Astrocyte (in vitro differentiated cells and primary cell): ENCODE measurements around the gene ABCA7. TPM values are rescaled to one million over a fixed set of nuclear protein-coding genes. Genes with fewer than 3 reads are reported as not detected.

Experiments
- DNase-seq: peaks from one replicate; pipeline ENCODE4 v3.0.0-alpha.2; 2010; ENCODE audit warnings: low read depth
- FAIRE-seq: peaks from 2 replicates; lab custom pipeline; 2011; peaks lifted over from hg19 to GRCh38; lab: Jason Lieb, UNC
- H2AFZ ChIP-seq: 2 replicates; pipeline ENCODE4 v1.6.0; 2012; ENCODE audit warnings: low read depth, low read length, inconsistent platforms
- H3K27ac ChIP-seq: 2 replicates; pipeline ENCODE4 v1.5.1; 2011; ENCODE audit warnings: low read depth, low read length, inconsistent platforms
- H3K27me3 ChIP-seq: 2 replicates; pipeline ENCODE4 v1.6.0; 2011; ENCODE audit warnings: low read length, inconsistent platforms; ENCODE audit not compliant: insufficient read depth
- H3K36me3 ChIP-seq: 2 replicates; pipeline ENCODE4 v1.5.1; 2011; ENCODE audit warnings: low read length, inconsistent platforms; ENCODE audit not compliant: insufficient read depth
- H3K4me1 ChIP-seq: 2 replicates; pipeline ENCODE4 v1.5.1; 2011; ENCODE audit warnings: low read length, inconsistent platforms; ENCODE audit not compliant: insufficient read depth
- H3K4me2 ChIP-seq: 2 replicates; pipeline ENCODE4 v1.6.0; 2012; ENCODE audit warnings: low read length, inconsistent platforms
- H3K4me3 ChIP-seq: 2 replicates; pipeline ENCODE4 v1.5.1; 2011; ENCODE audit warnings: low read depth, mild to moderate bottlenecking, low read length, inconsistent platforms; ENCODE audit not compliant: insufficient read depth
- H3K79me2 ChIP-seq: 2 replicates; pipeline ENCODE4 v1.6.0; 2012; ENCODE audit warnings: mild to moderate bottlenecking, low read length, inconsistent platforms; ENCODE audit not compliant: insufficient read depth
- H3K9ac ChIP-seq: 2 replicates; pipeline ENCODE4 v1.6.0; 2012; ENCODE audit warnings: mild to moderate bottlenecking, low read length, inconsistent platforms
- H3K9me3 ChIP-seq: 2 replicates; pipeline ENCODE4 v1.5.1; 2012; ENCODE audit warnings: low read depth, mild to moderate bottlenecking, low read length, inconsistent platforms; ENCODE audit not compliant: insufficient read depth
- H4K20me1 ChIP-seq: 2 replicates; pipeline ENCODE4 v1.6.0; 2012; ENCODE audit warnings: low read length, inconsistent platforms; ENCODE audit not compliant: insufficient read depth
- H3K27ac Mint-ChIP-seq: one replicate; pipeline ENCODE4 v1.8.0; 2021; ENCODE audit warnings: mild to moderate bottlenecking, mixed read lengths; ENCODE audit not compliant: unreplicated experiment
- H3K27me3 Mint-ChIP-seq: one replicate; pipeline ENCODE4 v1.8.0; 2021; ENCODE audit warnings: low read depth, mixed read lengths; ENCODE audit not compliant: unreplicated experiment
- H3K36me3 Mint-ChIP-seq: one replicate; pipeline ENCODE4 v1.8.0; 2021; ENCODE audit warnings: low read depth, mixed read lengths; ENCODE audit not compliant: unreplicated experiment
- H3K4me1 Mint-ChIP-seq: one replicate; pipeline ENCODE4 v1.8.0; 2021; ENCODE audit warnings: low read depth, mixed read lengths; ENCODE audit not compliant: unreplicated experiment
- H3K4me3 Mint-ChIP-seq: one replicate; pipeline ENCODE4 v1.8.0; 2021; ENCODE audit warnings: mild to moderate bottlenecking, moderate library complexity, mixed read lengths; ENCODE audit not compliant: unreplicated experiment
- H3K9me3 Mint-ChIP-seq: one replicate; pipeline ENCODE4 v1.8.0; 2021; ENCODE audit warnings: mild to moderate bottlenecking, mixed read lengths; ENCODE audit not compliant: unreplicated experiment
- EZH2 ChIP-seq: IDR thresholded peaks from 2 replicates; pipeline ENCODE4 v1.6.1; 2012; ENCODE audit warnings: mild to moderate bottlenecking, low read length, inconsistent platforms; ENCODE audit not compliant: insufficient read depth
- total RNA-seq: library from RNA; stranded (reverse); gene quantifications from 2 replicates; pipeline ENCODE4 v1.2.1, GENCODE V29; 2021
- TF ChIP-seq, protein P1 (sequence below): IDR thresholded peaks from 2 replicates; pipeline ENCODE4 v1.5.1; 2011; ENCODE audit warnings: low read depth, mild to moderate bottlenecking, inconsistent platforms, low read length, moderate library complexity; ENCODE audit not compliant: insufficient read depth

Gene ABCA7
- total RNA-seq, 1 donor from 2014 or later: 18.4 TPM

DNA sequence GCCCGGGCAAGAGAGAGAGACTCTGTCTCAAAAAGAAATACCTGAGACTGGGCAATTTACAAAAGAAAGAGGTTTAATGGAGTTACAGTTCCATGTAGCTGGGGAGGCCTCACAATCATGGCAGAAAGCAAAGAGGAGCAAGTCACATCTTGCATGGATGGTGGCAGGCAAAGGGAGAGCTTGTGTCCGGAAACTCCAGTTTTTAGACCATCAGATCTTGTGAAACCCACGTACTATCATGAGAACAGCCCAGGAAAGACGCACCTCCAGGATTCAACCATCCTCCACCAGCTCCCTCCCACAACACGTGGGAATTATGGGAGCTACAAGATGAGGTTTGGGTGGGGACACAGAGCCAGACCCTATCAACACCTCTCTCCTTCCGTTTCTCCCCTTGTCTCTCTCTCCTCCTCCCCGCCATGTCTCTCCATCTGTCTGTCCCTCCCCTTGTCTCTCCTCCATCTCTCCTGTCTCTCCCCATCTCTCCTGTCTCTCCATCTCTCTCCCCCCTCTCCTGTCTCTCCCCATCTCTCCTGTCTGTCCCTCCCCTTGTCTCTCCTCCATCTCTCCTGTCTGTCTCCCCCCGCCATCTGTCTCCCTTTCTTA is 45.2 kb downstream of the ABCA7 start:
- H2AFZ ChIP-seq: no peak overlapping the region
- Mint-ChIP-seq H3K27ac (no peak overlapping the region), H3K36me3 (peaks cover 5% of the 10 kb centered on the region)

DNA sequence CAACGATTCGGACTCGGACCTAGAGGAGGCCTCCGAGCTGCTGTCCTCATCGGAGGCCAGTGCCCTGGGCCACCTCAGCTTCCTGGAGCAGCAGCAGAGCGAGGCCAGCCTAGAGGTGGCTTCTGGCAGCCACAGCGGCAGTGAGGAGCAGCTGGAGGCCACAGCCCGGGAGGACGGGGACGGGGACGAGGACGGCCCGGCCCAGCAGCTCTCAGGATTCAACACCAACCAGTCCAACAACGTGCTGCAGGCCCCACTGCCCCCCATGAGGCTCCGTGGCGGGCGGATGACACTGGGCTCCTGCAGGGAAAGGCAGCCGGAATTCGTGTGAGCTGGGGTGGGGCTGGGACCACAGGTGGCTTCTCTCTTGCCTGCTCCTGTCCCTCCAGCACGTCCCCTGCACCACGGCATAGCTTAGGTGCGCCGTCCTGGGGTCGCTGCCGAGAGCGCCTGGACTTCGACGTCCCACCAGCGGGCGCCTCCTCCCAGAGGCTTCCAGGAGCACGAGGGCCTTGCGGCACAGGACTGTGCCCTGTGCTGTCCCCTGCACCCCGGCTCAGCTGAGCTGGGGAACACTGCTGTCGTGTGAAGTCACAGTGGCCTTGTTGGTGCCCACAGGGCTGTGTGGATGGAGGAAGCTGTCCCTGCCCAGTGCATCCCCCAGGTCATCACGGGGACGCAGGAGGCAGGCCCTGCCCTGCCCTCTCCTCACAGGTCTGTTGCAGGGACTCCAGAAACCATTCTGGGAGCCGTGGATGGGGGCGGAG is 46.0 kb downstream of the ABCA7 start:
- Mint-ChIP-seq H3K27me3 (no peaks in the 10 kb centered on the region), H3K27ac (no peak overlapping the region), H3K9me3 (no peaks in the 10 kb centered on the region), H3K4me3 (no peak overlapping the region), H3K4me1 (no peaks in the 10 kb centered on the region), H3K36me3 (peaks cover 5% of the 10 kb centered on the region)
- TF ChIP-seq, protein P1, sequence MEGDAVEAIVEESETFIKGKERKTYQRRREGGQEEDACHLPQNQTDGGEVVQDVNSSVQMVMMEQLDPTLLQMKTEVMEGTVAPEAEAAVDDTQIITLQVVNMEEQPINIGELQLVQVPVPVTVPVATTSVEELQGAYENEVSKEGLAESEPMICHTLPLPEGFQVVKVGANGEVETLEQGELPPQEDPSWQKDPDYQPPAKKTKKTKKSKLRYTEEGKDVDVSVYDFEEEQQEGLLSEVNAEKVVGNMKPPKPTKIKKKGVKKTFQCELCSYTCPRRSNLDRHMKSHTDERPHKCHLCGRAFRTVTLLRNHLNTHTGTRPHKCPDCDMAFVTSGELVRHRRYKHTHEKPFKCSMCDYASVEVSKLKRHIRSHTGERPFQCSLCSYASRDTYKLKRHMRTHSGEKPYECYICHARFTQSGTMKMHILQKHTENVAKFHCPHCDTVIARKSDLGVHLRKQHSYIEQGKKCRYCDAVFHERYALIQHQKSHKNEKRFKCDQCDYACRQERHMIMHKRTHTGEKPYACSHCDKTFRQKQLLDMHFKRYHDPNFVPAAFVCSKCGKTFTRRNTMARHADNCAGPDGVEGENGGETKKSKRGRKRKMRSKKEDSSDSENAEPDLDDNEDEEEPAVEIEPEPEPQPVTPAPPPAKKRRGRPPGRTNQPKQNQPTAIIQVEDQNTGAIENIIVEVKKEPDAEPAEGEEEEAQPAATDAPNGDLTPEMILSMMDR: no peak
- Histone ChIP-seq H3K27ac (no peak overlapping the region), H3K79me2 (no peaks in the 10 kb centered on the region), H3K9ac (no peak overlapping the region), H3K4me2 (no peak overlapping the region), H3K27me3 (no peaks in the 10 kb centered on the region), H4K20me1 (peaks cover 3% of the 10 kb centered on the region), H2AFZ (no peak overlapping the region), H3K4me3 (no peak overlapping the region), H3K36me3 (peaks cover 2% of the 10 kb centered on the region), H3K9me3 (no peaks in the 10 kb centered on the region), H3K4me1 (no peaks in the 10 kb centered on the region)
- no peak for FAIRE-seq
- DNase-seq: no peak

More for the DNA sequence above, 45.2 kb downstream of the ABCA7 start:
- DNase-seq (no peak), FAIRE-seq (no peak)
- H3K4me2 ChIP-seq: no peak overlapping the region
- no peaks in the 10 kb centered on the region for H3K79me2 ChIP-seq
- H3K27me3 ChIP-seq: no peaks in the 10 kb centered on the region
- no peaks in the 10 kb centered on the region for H3K9me3 Mint-ChIP-seq
- no peak for TF ChIP-seq EZH2
- TF ChIP-seq, protein P1: no peak
- no peak overlapping the region for H3K9ac ChIP-seq
- H3K4me3 ChIP-seq: no peak overlapping the region
- H3K4me3 Mint-ChIP-seq: no peak overlapping the region
- no peak overlapping the region for H3K27ac ChIP-seq
- no peaks in the 10 kb centered on the region for H3K9me3 ChIP-seq
- peaks cover 2% of the 10 kb centered on the region for H3K36me3 ChIP-seq
- no peaks in the 10 kb centered on the region for H3K4me1 Mint-ChIP-seq
- peaks cover 3% of the 10 kb centered on the region for H4K20me1 ChIP-seq
- H3K4me1 ChIP-seq: no peaks in the 10 kb centered on the region
- H3K27me3 Mint-ChIP-seq: no peaks in the 10 kb centered on the region

DNA sequence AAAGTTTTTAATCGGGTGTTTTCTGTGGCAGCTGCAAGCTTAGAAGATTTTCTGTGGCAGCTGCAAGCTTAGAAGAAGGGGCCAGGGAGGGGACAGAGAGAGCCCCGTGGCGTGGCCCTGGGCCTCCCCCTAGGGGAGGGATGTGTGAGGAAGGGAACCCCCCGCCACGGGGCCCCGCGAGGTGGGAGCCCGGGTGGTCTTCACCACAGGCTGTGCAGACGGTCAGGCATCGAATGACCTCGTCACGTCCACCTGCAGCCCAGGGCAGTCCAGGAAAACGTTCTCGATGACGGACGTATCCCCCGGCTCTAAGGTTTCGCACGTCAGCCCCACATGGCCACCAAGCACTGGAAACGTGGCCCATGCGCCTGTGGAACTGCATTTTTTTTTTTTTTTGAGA is 46.7 kb downstream of the ABCA7 start:
- no peak for TF ChIP-seq EZH2
- TF ChIP-seq, protein P1: no peak
- Histone ChIP-seq H3K4me3 (no peak overlapping the region), H3K9me3 (no peaks in the 10 kb centered on the region), H3K4me1 (no peaks in the 10 kb centered on the region), H3K36me3 (peaks cover 2% of the 10 kb centered on the region), H3K27ac (no peak overlapping the region), H3K4me2 (no peak overlapping the region), H3K79me2 (no peaks in the 10 kb centered on the region), H3K9ac (no peak overlapping the region), H3K27me3 (no peaks in the 10 kb centered on the region), H4K20me1 (peaks cover 3% of the 10 kb centered on the region), H2AFZ (no peak overlapping the region)
- FAIRE-seq: no peak
- no peaks in the 10 kb centered on the region for H3K9me3 Mint-ChIP-seq
- no peaks in the 10 kb centered on the region for H3K4me1 Mint-ChIP-seq
- H3K4me3 Mint-ChIP-seq: no peak overlapping the region
- H3K27me3 Mint-ChIP-seq: no peaks in the 10 kb centered on the region
- DNase-seq: no peak
- no peak overlapping the region for H3K27ac Mint-ChIP-seq
- H3K36me3 Mint-ChIP-seq: peaks cover 5% of the 10 kb centered on the region
